Coronary artery (tissue), 2 donors: ENCODE data around the gene TCEA3.

Experiments used
- DNase-seq: peaks from one replicate; pipeline ENCODE4 v3.0.0-alpha.2; 2017; ENCODE audit warnings: low spot score
- H3K27ac ChIP-seq, 2 donors: fragments of 200-600 bp; sonication (generic); one replicate each; pipeline ENCODE4 v1.5.1; 2016 to 2019
- H3K4me3 ChIP-seq: fragments of 200-600 bp; sonication (generic); 2 replicates; pipeline ENCODE4 v1.5.1; 2016; ENCODE audit warnings: mild to moderate bottlenecking, moderate library complexity
- TF ChIP-seq, protein P1 (sequence below): fragments of 200-600 bp; sonication (generic); IDR thresholded peaks from one replicate; pipeline ENCODE4 v1.5.1; 2019; ENCODE audit warnings: antibody characterized with exemption

TCEA3 gene

DNA sequence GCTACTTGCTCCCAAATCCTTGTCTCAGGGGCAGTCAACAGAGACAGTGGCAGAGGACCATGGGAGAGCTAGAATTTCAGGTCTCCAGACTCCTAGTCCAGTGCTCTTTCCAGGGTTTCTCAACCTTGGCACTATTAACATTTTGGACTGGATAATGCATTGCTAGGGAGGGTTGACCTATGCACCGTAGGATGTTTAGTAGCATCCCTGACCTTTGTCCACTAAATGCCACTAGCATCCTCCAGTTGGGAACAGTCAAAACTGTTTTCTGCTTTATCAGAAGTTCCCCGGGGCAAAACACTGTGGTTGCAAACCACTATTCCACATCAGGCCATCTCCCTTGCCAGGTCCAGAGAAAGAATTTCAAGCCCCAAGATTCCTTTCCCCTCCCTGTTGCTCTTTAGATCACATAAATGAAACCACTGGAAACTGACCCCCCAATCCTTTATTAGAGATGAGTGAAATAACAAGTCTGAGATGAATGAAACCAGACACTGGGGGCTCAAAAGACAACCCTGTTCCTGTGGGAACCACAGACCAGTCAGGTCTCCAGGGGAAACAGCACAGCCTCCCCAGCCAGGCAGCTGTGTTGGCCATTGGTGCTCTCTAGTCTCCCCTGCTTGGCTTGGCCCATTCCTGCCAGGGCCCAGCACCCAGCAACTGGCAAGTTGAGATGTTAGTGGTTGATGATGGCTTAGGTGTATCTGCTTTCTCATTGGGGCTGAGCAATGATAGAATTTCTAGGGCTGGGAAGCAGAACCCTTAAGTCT is 3.8 kb upstream of the TCEA3 start:
- Histone ChIP-seq H3K27ac (no peak overlapping the region), H3K4me3 (no peak overlapping the region)
- no peak for DNase-seq
- TF ChIP-seq, protein P1, sequence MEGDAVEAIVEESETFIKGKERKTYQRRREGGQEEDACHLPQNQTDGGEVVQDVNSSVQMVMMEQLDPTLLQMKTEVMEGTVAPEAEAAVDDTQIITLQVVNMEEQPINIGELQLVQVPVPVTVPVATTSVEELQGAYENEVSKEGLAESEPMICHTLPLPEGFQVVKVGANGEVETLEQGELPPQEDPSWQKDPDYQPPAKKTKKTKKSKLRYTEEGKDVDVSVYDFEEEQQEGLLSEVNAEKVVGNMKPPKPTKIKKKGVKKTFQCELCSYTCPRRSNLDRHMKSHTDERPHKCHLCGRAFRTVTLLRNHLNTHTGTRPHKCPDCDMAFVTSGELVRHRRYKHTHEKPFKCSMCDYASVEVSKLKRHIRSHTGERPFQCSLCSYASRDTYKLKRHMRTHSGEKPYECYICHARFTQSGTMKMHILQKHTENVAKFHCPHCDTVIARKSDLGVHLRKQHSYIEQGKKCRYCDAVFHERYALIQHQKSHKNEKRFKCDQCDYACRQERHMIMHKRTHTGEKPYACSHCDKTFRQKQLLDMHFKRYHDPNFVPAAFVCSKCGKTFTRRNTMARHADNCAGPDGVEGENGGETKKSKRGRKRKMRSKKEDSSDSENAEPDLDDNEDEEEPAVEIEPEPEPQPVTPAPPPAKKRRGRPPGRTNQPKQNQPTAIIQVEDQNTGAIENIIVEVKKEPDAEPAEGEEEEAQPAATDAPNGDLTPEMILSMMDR = no peak

DNA sequence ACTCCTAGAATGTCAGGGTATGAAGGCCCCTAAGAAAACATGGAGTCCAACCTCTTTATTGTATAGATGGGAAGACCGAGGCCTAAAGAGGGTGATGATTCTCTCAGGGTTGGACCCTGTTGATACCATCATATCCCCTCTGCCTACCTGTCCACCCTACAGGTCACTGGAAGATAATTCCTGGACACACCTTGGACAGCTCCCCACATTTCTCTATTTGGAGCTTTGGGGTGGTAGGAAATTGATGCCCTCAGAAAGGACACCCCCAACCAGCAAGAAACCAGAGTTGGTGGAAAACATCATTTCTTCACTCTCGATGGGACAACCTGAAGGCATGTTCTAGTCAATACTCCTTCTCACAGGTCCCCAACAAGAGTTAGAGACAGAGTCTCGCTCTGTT is 3.0 kb upstream of the TCEA3 start:
- TF ChIP-seq, protein P1 = no peak
- Histone ChIP-seq H3K27ac (no peak overlapping the region), H3K4me3 (no peak overlapping the region)
- no peak for DNase-seq

DNA sequence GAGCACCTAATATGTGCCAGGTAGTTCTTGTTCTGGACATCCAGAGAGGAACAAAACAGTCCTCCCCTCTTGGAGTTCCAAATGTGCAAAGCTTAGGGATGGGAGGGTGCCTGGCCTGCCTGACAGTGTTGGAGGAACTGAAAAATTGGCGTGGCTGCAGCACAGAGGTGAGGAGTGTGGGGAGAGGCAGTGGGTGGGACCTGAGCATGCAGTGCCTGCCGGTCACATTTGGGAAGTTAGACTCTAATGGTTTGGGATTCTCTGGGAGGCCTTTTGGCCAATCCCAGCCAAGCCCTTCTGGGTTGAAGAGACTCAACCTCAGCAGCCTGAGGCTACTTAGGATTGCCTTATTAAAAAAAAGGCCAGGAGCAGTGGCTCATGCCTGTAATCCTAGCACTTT is 2.3 kb upstream of the TCEA3 start:
- DNase-seq = no peak
- TF ChIP-seq, protein P1 = no peak
- Histone ChIP-seq H3K27ac (no peak overlapping the region), H3K4me3 (no peak overlapping the region)

DNA sequence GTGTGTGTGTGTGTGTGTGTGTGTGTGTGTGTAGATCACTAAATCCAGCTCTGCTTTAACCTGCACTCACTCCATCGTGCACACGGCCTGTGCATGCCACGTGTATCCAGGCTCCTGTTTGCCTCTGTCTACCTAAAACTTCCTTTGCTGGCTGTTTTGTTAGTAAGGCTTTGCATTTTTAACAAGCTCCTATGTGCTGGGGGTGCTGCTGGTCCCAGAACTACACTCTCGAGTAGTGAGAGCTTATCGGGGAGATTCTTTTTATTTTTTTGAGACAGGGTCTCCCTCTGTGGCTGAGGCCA is 596 bp upstream of the TCEA3 start:
- TF ChIP-seq, protein P1 = no peak
- Histone ChIP-seq H3K27ac (peak overlapping the region in 1 of 2 donors; percentile 90), H3K4me3 (peak overlapping the region; percentile 87)
- no peak for DNase-seq

DNA sequence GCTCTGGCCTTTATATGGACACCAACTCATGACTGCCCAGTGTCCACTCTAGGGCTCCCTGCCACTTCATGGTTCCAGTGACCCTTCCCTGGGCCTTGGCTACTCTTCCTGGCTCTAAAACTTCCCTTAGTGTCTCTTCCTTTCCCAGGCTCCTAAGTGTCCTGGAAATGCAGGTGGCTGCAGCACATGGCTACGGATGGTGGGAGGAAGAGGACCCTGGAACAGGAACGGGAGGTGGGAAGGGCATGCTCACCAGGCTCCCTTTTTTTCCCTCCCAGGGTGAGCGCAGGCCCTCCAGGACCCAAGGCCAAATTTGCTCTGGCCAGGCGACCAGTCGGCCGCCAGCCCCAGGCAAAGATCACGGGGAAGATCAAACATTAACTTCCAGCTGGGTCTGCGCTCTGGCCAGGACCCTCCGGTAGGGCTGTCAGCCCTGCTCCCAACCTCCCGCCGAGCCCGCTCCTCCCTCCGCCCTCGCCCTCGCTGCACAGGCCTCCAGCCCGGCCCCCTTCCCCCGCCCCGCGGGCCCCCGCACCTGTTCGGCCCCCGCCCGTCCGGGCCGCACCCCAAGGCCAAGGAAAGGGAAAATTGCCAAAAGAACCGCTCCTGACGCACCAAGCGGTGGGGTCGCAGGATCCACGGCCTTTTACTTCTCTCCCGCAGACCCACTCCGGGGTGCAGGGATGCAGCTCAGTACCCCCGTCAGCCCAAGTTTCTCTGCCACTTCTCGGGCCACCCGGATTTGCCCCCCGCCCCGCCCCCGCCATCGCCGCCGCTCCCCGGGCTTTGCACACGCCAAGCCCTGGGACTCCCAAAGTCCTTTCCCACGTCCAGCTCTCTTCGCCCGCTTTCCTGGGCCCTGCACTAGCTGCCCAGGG is 894 bp downstream of the TCEA3 start:
- peak overlapping the region; percentile 87 for H3K4me3 ChIP-seq
- H3K27ac ChIP-seq = peak overlapping the region; percentile 68 to 90
- no peak for DNase-seq
- TF ChIP-seq, protein P1 = no peak

DNA sequence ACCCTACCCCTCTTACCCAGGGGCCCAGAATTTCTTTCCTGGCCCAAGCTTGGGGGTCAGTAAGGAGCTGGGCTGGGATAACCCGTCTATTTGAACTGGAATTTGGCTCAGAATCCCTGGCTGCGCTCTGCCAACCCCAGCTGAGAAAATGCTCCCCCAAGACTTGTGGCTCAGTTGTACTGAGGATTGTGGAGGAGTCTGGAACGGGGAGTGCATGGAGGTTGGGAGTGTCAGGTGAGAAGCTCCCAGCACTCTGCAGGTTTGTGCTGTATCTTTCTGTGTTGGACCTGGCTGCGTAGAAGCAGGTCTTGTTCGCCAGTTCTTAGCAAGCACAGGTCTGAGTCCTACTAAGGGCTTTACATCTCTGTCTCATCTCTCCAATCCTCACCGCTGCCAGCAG is 1.6 kb downstream of the TCEA3 start:
- DNase-seq = no peak
- peak overlapping the region; percentile 87 for H3K4me3 ChIP-seq

More for the DNA sequence above, 1.6 kb downstream of the TCEA3 start:
- TF ChIP-seq, protein P1 = no peak
- H3K27ac ChIP-seq = peak overlapping the region; percentile 68 to 90
